ENCODE measurements around the gene IL18. TPM values are rescaled to one million over a fixed set of nuclear protein-coding genes. Genes with fewer than 3 reads are reported as not detected.
A peak's percentile ranks its signal among the peaks of the same experiment; 100 is the strongest.

The IL18 gene
- total RNA-seq, 4 donors from 2014 or later, result 5.6 to 16.9 (median 6.9) TPM

GRCh38 chr11:112143597-112143996 is 20.3 kb downstream of the IL18 start:
- no peaks in the 10 kb centered on the region for H3K27me3 ChIP-seq
- WGBS, 2 donors (ENCODE audit: low coverage in 1 of 2), result 89 to 100% methylated on average over 2 to 3 of the region's 3 CpGs
- H3K4me1 ChIP-seq, result no peaks in the 10 kb centered on the region
- no peak overlapping the region for H3K27ac ChIP-seq
- ATAC-seq, result no peak
- H3K36me3 ChIP-seq, result peaks cover 0 to 13% of the 10 kb centered on the region in 2 donors
- H3K4me3 ChIP-seq, result no peak overlapping the region
- TF ChIP-seq EP300 (IDR thresholded peaks at IDR 0.05) (no peak), POLR2AphosphoS5 (IDR thresholded peaks at IDR 0.05) (no peak), POLR2A (IDR thresholded peaks at IDR 0.05) (no peak)
- TF ChIP-seq, protein P1, sequence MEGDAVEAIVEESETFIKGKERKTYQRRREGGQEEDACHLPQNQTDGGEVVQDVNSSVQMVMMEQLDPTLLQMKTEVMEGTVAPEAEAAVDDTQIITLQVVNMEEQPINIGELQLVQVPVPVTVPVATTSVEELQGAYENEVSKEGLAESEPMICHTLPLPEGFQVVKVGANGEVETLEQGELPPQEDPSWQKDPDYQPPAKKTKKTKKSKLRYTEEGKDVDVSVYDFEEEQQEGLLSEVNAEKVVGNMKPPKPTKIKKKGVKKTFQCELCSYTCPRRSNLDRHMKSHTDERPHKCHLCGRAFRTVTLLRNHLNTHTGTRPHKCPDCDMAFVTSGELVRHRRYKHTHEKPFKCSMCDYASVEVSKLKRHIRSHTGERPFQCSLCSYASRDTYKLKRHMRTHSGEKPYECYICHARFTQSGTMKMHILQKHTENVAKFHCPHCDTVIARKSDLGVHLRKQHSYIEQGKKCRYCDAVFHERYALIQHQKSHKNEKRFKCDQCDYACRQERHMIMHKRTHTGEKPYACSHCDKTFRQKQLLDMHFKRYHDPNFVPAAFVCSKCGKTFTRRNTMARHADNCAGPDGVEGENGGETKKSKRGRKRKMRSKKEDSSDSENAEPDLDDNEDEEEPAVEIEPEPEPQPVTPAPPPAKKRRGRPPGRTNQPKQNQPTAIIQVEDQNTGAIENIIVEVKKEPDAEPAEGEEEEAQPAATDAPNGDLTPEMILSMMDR (IDR thresholded peaks at IDR 0.05), result no peak
- H3K9me3 ChIP-seq, result peaks cover 0 to 8% (median 0%) of the 10 kb centered on the region in 3 donors

DNA sequence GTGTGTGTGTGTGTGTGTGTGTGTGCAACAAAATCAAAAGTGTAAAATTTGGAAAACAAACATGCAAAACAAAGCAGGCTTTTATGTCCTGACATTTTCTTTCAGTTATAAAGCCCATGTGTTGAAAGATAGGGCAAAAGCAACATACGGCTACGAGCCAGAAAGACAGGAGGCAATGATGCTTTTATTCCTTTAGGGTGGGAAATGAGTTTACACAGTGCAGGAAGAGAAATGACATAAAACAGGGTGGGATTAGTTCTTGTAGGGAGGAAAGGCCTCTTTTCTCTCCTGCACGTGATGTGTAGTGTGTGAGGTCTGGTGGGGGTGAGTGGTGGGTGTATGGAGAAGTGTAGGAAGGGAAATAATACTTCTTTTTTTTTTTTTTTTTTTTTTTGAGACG is 29.4 kb downstream of the IL18 start:
- Histone ChIP-seq H3K4me3 (no peak overlapping the region), H3K27ac (no peak overlapping the region), H3K9me3 (no peaks in the 10 kb centered on the region), H3K27me3 (no peaks in the 10 kb centered on the region), H3K36me3 (no peaks in the 10 kb centered on the region), H3K4me1 (no peaks in the 10 kb centered on the region)
- no peak for TF ChIP-seq EP300 (IDR thresholded peaks at IDR 0.05)
- no peak for TF ChIP-seq POLR2A (IDR thresholded peaks at IDR 0.05)
- TF ChIP-seq POLR2AphosphoS5 (IDR thresholded peaks at IDR 0.05), result no peak
- TF ChIP-seq, protein P1 (IDR thresholded peaks at IDR 0.05), result no peak
- ATAC-seq, result no peak
- WGBS, 2 donors (ENCODE audit: low coverage in 1 of 2), result 74 to 84% methylated on average over 3 of the region's 4 CpGs

- Histone ChIP-seq H3K36me3 (no peaks in the 10 kb centered on the region), H3K4me3 (no peak overlapping the region), H3K9me3 (no peaks in the 10 kb centered on the region), H3K4me1 (peaks cover 0 to 12% (median 6%) of the 10 kb centered on the region in 3 donors), H3K27me3 (no peaks in the 10 kb centered on the region), H3K27ac (no peak overlapping the region)
- no peak for ATAC-seq
- WGBS, 2 donors (ENCODE audit: low coverage in 1 of 2), result 66% methylated on average over 2 of the region's 2 CpGs; no CpG with 5 or more reads in 1 of the 2 donors
- TF ChIP-seq EP300 (IDR thresholded peaks at IDR 0.05), result no peak
Measured at GRCh38 chr11:112132737-112133136, 31.2 kb downstream of the IL18 start.

DNA sequence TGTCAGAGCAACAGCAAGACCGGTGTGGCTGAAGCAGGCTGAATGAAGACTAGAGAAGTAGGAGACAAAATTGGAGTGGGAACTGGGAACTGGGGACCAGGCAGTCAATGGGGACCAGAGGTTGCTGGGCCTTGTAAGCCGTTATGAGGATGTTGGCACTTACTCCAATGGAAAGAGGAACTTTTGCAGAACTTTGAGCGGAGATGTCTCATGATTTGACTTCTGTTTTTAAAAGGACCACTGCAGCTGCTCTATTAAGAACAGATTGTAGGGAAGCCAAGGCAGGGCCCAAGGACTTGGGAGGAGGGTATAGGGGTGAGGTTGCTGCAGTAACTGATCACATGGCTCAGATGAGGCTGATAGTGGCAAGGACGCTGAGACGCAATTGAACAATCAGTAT is 34.2 kb downstream of the IL18 start:
- H3K27me3 ChIP-seq, result no peaks in the 10 kb centered on the region
- no peak overlapping the region for H3K4me3 ChIP-seq
- H3K9me3 ChIP-seq, result no peaks in the 10 kb centered on the region
- TF ChIP-seq POLR2AphosphoS5 (IDR thresholded peaks at IDR 0.05) (no peak), POLR2A (IDR thresholded peaks at IDR 0.05) (no peak), EP300 (IDR thresholded peaks at IDR 0.05) (no peak)
- TF ChIP-seq, protein P1 (IDR thresholded peaks at IDR 0.05), result no peak
- peak; percentile 58 for ATAC-seq
- 91% methylated on average over 5 of the region's 5 CpGs; no CpG with 5 or more reads in 1 of the 2 donors for WGBS, 2 donors (ENCODE audit: low coverage in 1 of 2)
- peaks cover 0 to 12% (median 6%) of the 10 kb centered on the region in 3 donors for H3K4me1 ChIP-seq
- H3K36me3 ChIP-seq, result no peaks in the 10 kb centered on the region
- no peak overlapping the region for H3K27ac ChIP-seq

GRCh38 chr11:112128483-112129121 is 35.3 kb downstream of the IL18 start:
- peak; percentile 60 for ATAC-seq
- Histone ChIP-seq H3K27ac (peak overlapping the region in 2 of 4 donors; percentile 2 to 41), H3K4me1 (peaks cover 0 to 12% (median 6%) of the 10 kb centered on the region in 3 donors)

More at GRCh38 chr11:112128483-112129121, 35.3 kb downstream of the IL18 start:
- TF ChIP-seq, protein P1 (IDR thresholded peaks at IDR 0.05), result no peak
- TF ChIP-seq EP300 (IDR thresholded peaks at IDR 0.05) (no peak), POLR2A (IDR thresholded peaks at IDR 0.05) (no peak), POLR2AphosphoS5 (IDR thresholded peaks at IDR 0.05) (no peak)
- Histone ChIP-seq H3K36me3 (no peaks in the 10 kb centered on the region), H3K4me3 (no peak overlapping the region), H3K9me3 (no peaks in the 10 kb centered on the region), H3K27me3 (no peaks in the 10 kb centered on the region)
- WGBS, 2 donors (ENCODE audit: low coverage in 1 of 2), result 46% methylated on average over 3 of the region's 3 CpGs
